ENCODE results near the gene LRRC32. TPM values are rescaled to one million over a fixed set of nuclear protein-coding genes. Genes with fewer than 3 reads are reported as not detected.

The LRRC32 gene
- total and polyA plus RNA-seq, 9 of the 15 experiments (the other 6 are each of a cell fraction or from before 2014, with no cell fraction given) = 0.10 to 0.50 (median 0.19) TPM; not detected in 5

DNA sequence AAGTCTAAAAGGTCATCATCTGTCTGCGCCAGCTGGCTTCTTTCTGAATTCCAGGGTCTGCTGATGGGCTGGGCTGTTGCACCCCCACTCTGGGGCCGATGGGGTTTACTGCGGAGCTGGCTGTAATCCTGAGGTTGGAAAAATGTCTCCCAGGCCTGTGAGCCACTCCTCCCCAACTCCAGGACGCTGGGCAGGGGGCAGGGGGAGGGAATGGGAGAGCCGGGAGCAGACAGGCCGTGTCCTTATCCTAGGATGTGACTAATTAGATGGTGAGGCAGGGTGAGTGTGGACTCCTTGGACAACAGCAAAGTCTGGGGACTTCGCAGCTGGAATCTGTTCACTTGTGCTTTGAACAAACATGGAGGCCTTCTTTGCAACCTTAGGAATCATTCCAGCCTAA, 48.7 kb downstream of the LRRC32 start:
- in situ Hi-C loops (cut with MboI) (no loop called here), intact Hi-C loops (cut with micrococcal nuclease) (no loop called here)
- no peaks in the 10 kb centered on the region for H3K79me2 ChIP-seq (ENCODE audit: control insufficient read depth, insufficient read depth, low read length)
- no peaks in the 10 kb centered on the region for H3K9me1 ChIP-seq (ENCODE audit: control insufficient read depth, insufficient read depth, low read length)
- no peak for FAIRE-seq
- no peak overlapping the region for H2AFZ ChIP-seq (ENCODE audit: low read depth, low read length)
- TF ChIP-seq POLR2H (tag; IDR thresholded peaks at IDR 0.05; ENCODE audit: low read depth) = no peak
- TF ChIP-seq TAL1 (IDR thresholded peaks at IDR 0.05) = no peak
- TF ChIP-seq LARP7 (IDR thresholded peaks at IDR 0.05) = no peak
- TF ChIP-seq, protein P1, sequence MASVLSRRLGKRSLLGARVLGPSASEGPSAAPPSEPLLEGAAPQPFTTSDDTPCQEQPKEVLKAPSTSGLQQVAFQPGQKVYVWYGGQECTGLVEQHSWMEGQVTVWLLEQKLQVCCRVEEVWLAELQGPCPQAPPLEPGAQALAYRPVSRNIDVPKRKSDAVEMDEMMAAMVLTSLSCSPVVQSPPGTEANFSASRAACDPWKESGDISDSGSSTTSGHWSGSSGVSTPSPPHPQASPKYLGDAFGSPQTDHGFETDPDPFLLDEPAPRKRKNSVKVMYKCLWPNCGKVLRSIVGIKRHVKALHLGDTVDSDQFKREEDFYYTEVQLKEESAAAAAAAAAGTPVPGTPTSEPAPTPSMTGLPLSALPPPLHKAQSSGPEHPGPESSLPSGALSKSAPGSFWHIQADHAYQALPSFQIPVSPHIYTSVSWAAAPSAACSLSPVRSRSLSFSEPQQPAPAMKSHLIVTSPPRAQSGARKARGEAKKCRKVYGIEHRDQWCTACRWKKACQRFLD (CRISPR knock-in tag; IDR thresholded peaks at IDR 0.05) = no peak
- TF ChIP-seq ZFP30 (CRISPR knock-in tag; IDR thresholded peaks at IDR 0.05; ENCODE audit: borderline replicate concordance) = no peak
- TF ChIP-seq, protein P2, sequence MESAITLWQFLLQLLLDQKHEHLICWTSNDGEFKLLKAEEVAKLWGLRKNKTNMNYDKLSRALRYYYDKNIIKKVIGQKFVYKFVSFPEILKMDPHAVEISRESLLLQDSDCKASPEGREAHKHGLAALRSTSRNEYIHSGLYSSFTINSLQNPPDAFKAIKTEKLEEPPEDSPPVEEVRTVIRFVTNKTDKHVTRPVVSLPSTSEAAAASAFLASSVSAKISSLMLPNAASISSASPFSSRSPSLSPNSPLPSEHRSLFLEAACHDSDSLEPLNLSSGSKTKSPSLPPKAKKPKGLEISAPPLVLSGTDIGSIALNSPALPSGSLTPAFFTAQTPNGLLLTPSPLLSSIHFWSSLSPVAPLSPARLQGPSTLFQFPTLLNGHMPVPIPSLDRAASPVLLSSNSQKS (CRISPR knock-in tag; IDR thresholded peaks at IDR 0.05) = no peak
- no peak for TF ChIP-seq HNRNPK (IDR thresholded peaks at IDR 0.05; ENCODE audit: low read depth, low read length, poor library complexity, severe bottlenecking)
- no peak for ATAC-seq
- no peak overlapping the region for H3K4me3 ChIP-seq
- H3K4me2 ChIP-seq (ENCODE audit: insufficient read depth, low read length) = no peak overlapping the region
- BruUV-seq (replicated peaks) = no TSS peak
- no peak overlapping the region for H3K27ac ChIP-seq (ENCODE audit: extremely low read depth, low read depth, low read length)
- CTCF ChIA-PET (ENCODE audit: low intra/inter-chr PET ratio) = no interaction called here
- no peaks in the 10 kb centered on the region for H3K27me3 ChIP-seq (ENCODE audit: control insufficient read depth in 2 of 2, insufficient read depth in 2 of 2, low read length in 2 of 2)
- H3K9me3 ChIP-seq (replicated peaks; ENCODE audit: control insufficient read depth, insufficient read depth, low read depth, low read length) = peaks cover 7% of the 10 kb centered on the region; the same call in 1 of the 2 replicates
- H3K36me3 ChIP-seq (ENCODE audit: control insufficient read depth, insufficient read depth, low read length) = no peaks in the 10 kb centered on the region
- H4K20me1 ChIP-seq (replicated peaks; ENCODE audit: control insufficient read depth, insufficient read depth, low read length) = no peaks in the 10 kb centered on the region
- WGBS (ENCODE audit: insufficient coverage, low coverage, missing lambda C conversion rate) = 28% methylated on average over 7 of the region's 7 CpGs
- DNase-seq (ENCODE audit: extremely low read depth in 1 of 4, low spot score in 3 of 4) = no peak
- H3K9ac ChIP-seq (ENCODE audit: insufficient read depth in 1 of 2, low read depth in 2 of 2, low read length in 2 of 2) = no peak overlapping the region
- POLR2A ChIA-PET = interaction anchor here (0.8 to 1.7 kb wide), 3 partner anchors 8 to 12 kb away, joined by 3 to 4 read pairs (median 4); no protein-coding TSS in a partner anchor
- peaks cover 14 to 19% of the 10 kb centered on the region in 2 experiments; a peak in 4 of 5 replicates for H3K4me1 ChIP-seq (replicated peaks in 1 of 2; ENCODE audit: control insufficient read depth in 2 of 2, insufficient read depth in 2 of 2, low read length in 2 of 2)
